Measurements from ENCODE around the gene DNAJB6.

DNA sequence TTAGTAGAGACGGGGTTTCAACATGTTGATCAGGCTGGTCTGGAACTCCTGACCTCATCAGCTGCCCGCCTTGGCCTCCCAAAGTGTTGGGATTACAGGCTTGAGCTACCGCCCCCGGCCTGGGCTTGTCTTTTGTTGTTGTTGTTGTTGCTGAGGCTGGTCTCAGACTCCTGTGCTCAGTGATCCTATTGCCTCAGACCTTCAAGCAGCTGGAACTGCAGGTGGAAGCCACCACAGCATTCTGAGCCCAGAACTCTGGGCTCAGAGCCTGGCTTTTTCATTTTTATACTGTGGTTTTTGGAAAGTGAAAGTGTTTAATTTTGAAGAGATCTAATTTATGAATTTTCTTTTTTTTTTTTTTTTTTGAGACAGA is 16.2 kb upstream of the DNAJB6 start:
- TF ChIP-seq, protein P1, sequence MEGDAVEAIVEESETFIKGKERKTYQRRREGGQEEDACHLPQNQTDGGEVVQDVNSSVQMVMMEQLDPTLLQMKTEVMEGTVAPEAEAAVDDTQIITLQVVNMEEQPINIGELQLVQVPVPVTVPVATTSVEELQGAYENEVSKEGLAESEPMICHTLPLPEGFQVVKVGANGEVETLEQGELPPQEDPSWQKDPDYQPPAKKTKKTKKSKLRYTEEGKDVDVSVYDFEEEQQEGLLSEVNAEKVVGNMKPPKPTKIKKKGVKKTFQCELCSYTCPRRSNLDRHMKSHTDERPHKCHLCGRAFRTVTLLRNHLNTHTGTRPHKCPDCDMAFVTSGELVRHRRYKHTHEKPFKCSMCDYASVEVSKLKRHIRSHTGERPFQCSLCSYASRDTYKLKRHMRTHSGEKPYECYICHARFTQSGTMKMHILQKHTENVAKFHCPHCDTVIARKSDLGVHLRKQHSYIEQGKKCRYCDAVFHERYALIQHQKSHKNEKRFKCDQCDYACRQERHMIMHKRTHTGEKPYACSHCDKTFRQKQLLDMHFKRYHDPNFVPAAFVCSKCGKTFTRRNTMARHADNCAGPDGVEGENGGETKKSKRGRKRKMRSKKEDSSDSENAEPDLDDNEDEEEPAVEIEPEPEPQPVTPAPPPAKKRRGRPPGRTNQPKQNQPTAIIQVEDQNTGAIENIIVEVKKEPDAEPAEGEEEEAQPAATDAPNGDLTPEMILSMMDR (IDR thresholded peaks at IDR 0.05) = no peak
- TF ChIP-seq EZH2 (IDR thresholded peaks at IDR 0.05) = no peak

Data from neural progenitor cell (in vitro differentiated cells).